HUDEP-2 (cell line): ENCODE measurements around the gene VPS13A.
"Not testable (repeated sequence)": the region's sequence is repeated elsewhere in the genome, so short reads cannot be mapped to it uniquely, and the experiment has no call there.

Experiments used
- DNase-seq, 76 experiments: peaks; one replicate each; lab custom pipeline; 2025; ENCODE audit not compliant: unreplicated experiment in 76 of 76; lab: John Stamatoyannopoulos, UW

Gene VPS13A

DNA sequence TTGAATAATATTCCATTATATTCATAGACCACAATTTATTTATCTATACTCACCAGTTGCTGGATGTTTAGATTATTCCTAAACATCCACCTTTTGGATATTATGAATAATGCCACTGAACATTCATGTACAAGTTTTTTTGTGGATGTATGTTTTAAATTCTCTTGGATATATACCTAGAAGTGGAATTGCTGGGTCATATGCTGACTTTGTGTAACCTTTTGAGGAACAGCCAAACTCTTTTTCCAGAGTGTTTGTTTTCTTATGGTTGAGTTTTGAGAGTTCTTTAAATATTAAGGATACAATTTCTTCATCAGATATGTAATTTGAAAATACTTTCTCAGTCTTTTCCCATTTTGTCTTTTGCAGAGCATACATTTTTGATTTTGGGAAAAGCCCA lies 2.7 kb downstream of the VPS13A start:
- no peak for DNase-seq

GRCh38 chr9:77183581-77183980 lies 6.2 kb downstream of the VPS13A start:
- no peak for DNase-seq

- no peak for DNase-seq
Measured at GRCh38 chr9:77188242-77188641, 10.9 kb downstream of the VPS13A start.

- no peak for DNase-seq
Measured at GRCh38 chr9:77194423-77194822, 17.1 kb downstream of the VPS13A start.

DNA sequence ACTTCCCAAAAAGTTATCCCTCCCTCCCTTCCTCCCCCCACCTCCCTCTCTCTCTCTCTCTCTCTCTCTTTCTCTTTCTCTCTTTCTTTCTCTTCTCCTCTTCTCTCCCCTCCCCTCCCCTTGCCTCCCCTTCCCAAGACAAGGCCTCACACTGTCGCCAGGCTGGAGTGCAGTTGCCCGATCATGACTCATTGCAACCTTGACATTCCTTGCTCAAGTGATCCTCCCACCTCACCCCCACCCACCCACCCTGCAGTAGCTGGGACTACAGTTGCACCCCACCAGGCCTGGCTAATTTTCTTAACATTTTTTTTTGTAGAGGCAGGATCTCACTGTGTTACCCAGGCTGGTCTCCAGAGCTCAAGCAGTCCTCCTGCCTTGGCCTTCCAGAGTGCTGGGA lies 32.8 kb downstream of the VPS13A start:
- DNase-seq: no peak

DNA sequence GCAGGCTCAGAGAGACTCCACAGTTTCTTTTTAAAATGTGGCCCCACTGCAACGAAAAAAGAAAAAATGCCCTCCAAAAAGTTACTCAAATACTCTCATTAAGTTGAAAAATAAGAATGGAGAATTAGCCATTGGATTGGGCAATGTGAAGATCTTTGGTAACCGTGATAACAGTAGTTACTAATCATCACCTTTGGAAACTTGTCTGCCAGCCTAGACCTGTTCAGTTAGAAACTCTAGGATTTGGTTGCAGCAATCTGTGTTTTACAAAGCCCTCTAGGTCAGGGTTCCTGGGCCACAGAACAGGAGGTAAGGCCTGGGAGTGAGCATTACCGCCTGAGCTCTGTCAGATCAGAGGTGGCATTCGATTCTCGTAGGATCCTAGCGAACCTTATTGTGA lies 34.2 kb downstream of the VPS13A start:
- no peak for DNase-seq

GRCh38 chr9:77212801-77213200 lies 35.5 kb downstream of the VPS13A start:
- DNase-seq: no peak

- DNase-seq: peak in 5 of 76 experiments; percentile 2 to 13 (median 3)
Measured at GRCh38 chr9:77215874-77216273, 38.5 kb downstream of the VPS13A start.

DNA sequence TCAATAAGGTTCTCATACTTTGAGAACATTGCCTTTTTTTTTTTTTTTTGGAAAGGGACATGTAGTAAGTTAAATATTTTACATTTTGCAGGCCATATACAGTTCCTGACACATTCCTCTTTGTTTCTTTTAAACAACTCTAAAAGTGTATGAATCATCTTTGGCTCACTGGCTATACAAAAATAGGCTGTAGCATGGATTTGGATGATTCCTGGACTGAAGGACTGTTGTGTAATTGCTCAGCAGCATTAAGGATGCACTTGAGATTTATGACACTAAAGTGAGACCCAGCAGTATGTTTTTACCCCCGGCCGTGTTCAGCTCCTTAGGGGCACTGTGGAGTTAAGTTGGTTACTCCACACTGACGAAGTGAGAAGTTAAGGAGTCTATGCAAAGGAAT lies 41.3 kb downstream of the VPS13A start:
- DNase-seq: no peak

- DNase-seq: no peak
Measured at GRCh38 chr9:77221431-77221830, 44.1 kb downstream of the VPS13A start.

DNA sequence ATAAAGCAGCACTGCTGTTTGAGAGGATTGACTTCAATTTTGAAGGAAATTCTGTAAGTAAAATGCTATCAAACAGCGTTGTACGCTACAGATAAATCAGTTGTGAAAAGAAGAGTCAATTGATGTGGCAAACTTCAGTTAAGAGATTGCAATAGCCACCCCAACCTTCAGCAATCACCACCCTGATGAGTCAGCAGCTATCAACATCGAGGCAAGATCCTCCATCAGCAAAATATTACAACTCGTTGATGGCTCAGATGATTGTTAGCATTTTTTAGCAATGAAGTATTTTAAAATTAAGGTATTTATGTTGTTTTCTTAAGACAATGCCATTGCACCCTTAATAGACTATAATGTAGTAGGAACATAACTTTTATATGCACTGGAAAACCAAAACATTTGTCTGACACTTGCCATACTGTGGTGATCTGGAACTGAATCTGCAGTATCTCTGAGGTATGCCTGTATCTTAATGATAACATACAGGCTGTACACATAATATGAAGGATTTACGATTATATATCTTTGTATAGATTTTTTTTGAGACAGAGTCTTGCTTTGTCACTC lies 47.5 kb downstream of the VPS13A start:
- DNase-seq: peak in 7 of 76 experiments; percentile 1 to 18 (median 7)

GRCh38 chr9:77236693-77237092 lies 59.4 kb downstream of the VPS13A start:
- DNase-seq: no peak

DNA sequence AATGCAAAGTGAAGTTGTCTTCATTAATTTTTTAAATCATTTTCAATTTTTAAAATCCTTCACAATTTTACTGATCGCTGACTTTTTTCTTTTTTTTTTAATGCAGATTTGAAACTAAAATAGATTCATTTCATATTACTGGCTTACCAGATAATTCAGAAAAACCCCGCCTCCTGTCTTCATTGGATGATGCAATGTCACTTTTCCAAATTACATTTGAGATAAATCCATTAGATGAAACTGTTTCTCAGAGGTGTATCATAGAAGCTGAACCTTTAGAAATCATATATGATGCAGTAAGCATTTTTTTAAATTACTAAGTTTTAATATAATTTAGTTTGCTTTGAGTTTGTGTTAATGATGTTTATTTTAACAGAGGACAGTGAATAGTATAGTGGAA lies 60.6 kb downstream of the VPS13A start:
- DNase-seq: no peak

DNA sequence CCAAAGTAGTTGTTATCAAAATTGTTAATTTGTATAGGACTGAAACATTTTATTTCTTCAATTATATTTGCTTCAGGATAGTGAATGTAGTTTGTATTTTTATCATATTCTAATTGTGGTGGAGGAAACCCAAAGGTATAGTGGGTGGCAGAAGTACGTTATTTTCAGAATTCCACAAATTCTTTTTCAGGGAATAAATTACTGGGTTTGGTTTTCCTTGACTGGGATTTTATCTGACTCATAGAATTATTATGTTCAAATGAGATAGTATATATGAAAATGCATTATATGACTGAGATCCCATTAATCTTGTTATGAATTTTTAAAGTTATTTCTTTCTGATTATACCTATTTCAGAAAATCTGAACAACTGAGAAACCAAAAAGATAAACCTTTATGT lies 73.7 kb downstream of the VPS13A start:
- no peak for DNase-seq

DNA sequence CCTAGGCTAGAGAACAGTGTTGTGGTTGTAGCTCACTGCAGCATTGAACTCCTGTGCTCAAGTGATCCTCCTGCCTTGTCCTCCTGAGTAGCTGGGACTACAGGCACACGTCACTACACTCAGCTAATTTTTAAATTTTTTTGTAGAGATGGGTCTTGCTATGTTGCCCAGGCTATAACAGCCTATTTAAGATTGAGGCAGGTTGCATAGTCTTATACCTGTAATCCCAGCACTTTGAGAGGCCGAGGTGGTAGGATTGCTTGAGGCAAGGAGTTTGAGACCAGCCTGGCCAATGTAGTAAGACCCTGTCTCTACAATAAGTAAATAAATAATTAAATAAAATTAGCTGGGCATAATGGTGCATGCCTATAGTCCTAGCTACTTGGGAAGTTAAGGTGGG lies 79.9 kb downstream of the VPS13A start:
- no peak for DNase-seq

GRCh38 chr9:77261605-77262004 lies 84.3 kb downstream of the VPS13A start:
- DNase-seq: no peak

DNA sequence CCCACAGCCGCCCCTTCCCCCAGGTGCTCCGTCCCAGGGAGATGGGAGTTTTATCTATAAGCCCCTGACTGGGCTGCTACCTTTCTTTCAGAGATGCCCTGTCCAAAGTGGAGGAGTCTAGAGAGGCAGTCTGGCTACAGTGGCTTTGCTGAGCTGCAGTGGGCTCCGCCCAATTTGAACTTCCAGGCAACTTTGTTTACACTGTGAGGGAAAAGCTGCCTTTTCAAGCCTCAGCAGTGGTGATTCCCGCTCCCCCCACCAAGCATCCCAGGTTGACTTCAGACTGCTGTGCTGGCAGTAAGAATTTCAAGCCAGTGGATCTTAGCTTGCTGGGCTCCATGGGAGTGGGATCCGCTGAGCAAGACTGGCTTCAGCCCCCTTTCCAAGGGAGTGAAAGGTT lies 90.4 kb downstream of the VPS13A start:
- DNase-seq: not testable (repeated sequence)

GRCh38 chr9:77271023-77271690 lies 93.8 kb downstream of the VPS13A start:
- DNase-seq: no peak

DNA sequence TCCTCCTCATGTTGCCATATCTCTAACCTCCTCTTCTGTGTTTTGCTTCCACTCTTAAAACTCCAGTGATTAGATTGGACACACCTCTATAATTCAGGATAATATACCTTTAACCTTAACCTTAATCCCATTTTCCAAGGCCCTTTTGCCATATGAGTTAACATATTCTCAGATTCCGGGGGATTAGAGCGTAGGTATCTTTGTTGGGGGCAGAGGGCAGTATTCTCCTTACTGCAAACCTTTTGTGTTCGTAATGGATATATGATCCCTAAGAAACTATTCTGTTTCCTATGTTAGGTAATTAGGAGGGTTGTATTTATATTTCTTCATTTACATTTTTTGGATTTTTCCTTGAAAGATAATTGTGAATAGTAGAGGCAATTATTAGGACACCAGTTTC lies 99.5 kb downstream of the VPS13A start:
- no peak for DNase-seq

DNA sequence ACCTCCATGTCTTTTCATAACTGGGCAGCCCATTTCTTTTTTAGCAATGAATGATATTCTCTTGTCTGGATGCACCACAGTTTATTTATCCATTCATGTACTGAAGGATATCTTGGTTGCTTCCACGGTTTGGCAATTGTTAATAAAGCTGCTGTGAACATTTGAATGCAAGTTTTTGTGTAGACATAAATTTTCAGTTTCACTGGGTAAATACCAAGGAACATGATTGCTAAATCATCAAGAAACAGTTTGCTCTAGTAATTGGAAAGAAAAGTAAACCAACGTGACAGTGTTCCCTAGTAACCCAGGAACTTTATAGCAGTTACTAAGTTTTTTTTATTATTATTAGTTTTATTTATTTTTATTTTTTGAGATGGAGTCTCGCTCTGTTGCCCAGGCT lies 100.4 kb downstream of the VPS13A start:
- no peak for DNase-seq

DNA sequence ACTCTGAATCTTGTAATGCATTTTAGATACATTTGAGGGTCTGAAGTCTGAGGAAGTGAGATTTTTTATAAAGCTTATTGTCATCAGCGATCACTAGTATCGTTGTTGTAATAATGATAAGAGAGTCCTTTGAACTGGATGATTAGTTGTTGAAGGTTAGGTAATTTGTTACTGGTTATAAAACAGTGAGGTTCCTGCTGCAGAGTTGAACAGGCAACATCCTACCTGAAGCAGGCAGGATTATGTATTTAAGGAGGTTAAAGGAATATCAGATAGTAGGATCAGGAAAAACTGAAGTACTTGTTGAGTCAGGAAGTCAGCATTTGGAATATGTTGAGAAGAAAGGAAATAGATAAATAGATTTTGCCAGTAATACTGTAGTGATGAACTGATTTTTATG lies 106.7 kb downstream of the VPS13A start:
- no peak for DNase-seq

DNA sequence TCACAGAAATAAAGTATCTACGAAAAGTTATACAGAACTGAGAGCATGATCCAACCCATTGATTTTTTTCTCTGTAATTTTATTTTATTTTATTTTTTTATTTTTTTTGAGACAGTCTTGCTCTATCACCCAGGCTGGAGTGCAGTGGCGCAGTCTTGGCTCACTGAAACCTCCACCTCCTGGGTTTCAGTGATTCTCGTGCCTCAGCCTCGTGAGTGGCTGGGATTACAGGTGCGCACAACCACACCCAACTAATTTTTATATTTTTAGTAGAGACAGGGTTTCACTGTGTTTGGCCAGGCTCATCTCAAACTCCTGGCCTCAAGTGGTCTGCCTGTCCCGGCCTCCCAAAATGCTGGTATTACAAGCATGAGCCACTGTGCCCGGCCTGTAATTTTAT lies 107.3 kb downstream of the VPS13A start:
- no peak for DNase-seq

GRCh38 chr9:77290373-77290772 lies 113.0 kb downstream of the VPS13A start:
- DNase-seq: no peak
